ENCODE measurements around the gene BMP4. TPM values are rescaled to one million over a fixed set of nuclear protein-coding genes. Genes with fewer than 3 reads are reported as not detected.

The BMP4 gene
- polyA plus RNA-seq, 1 donor (not counting 4 experiments of a cell fraction or from before 2014, with no cell fraction given), result 6.5 TPM

DNA sequence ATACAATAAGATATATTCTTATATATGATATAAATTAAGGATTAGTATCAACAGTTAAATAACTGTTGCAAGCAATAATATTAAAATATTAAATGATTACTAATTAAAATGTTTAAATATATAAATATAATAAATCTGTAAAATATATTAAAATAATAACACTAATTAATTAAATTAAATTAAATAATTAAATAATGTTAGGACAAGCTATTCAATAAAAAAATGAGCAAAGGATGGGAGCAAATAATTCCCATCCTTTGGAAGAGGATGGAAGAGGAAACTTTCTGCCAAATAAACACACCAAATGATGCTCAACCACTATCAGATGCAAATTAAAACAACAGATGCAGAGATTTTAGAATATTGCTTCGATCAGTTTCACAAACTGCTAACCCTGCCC, 39.4 kb upstream of the BMP4 start:
- no peak overlapping the region for H3K27ac ChIP-seq (ENCODE audit: control insufficient read depth, insufficient read depth, low read length)
- H3K27me3 ChIP-seq (ENCODE audit: control insufficient read depth, extremely low read depth, insufficient read depth, low read length), result no peaks in the 10 kb centered on the region
- H3K4me3 ChIP-seq (ENCODE audit: control insufficient read depth in 2 of 3, extremely low read depth in 1 of 3, insufficient read depth in 2 of 3, low read depth in 1 of 3, low read length in 3 of 3), result no peak overlapping the region
- no peaks in the 10 kb centered on the region for H3K9me3 ChIP-seq (ENCODE audit: control insufficient read depth, low read depth, low read length)
- no peaks in the 10 kb centered on the region for H3K9me1 ChIP-seq (ENCODE audit: control insufficient read depth, extremely low read depth, insufficient read depth, low read length)
- no peak for DNase-seq (ENCODE audit: low read depth, low spot score)
- H3K9ac ChIP-seq (ENCODE audit: control insufficient read depth, extremely low read depth, insufficient read depth, low read length), result no peak overlapping the region
- no peaks in the 10 kb centered on the region for H3K36me3 ChIP-seq (ENCODE audit: control insufficient read depth in 2 of 2, extremely low read depth in 1 of 2, insufficient read depth in 2 of 2, low read length in 2 of 2)
- no peak for FAIRE-seq
- no peak overlapping the region for H2AFZ ChIP-seq (ENCODE audit: control insufficient read depth, low read length)
- H3K4me2 ChIP-seq (ENCODE audit: control insufficient read depth, extremely low read depth, insufficient read depth, low read depth, low read length), result no peak overlapping the region
- TF ChIP-seq EZH2 (IDR thresholded peaks at IDR 0.05; ENCODE audit: low read length), result no peak
- TF ChIP-seq, protein P1, sequence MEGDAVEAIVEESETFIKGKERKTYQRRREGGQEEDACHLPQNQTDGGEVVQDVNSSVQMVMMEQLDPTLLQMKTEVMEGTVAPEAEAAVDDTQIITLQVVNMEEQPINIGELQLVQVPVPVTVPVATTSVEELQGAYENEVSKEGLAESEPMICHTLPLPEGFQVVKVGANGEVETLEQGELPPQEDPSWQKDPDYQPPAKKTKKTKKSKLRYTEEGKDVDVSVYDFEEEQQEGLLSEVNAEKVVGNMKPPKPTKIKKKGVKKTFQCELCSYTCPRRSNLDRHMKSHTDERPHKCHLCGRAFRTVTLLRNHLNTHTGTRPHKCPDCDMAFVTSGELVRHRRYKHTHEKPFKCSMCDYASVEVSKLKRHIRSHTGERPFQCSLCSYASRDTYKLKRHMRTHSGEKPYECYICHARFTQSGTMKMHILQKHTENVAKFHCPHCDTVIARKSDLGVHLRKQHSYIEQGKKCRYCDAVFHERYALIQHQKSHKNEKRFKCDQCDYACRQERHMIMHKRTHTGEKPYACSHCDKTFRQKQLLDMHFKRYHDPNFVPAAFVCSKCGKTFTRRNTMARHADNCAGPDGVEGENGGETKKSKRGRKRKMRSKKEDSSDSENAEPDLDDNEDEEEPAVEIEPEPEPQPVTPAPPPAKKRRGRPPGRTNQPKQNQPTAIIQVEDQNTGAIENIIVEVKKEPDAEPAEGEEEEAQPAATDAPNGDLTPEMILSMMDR (optimal IDR thresholded peaks at IDR 0.05 in 1 of 3, IDR thresholded peaks at IDR 0.05 in 1 of 3, conservative IDR thresholded peaks at IDR 0.05 in 1 of 3; ENCODE audit: extremely low read depth in 1 of 3, insufficient read depth in 2 of 3, low read length in 3 of 3), result no peak
- dilution Hi-C loops (cut with MboI; ENCODE audit: extremely low pct_ligation_motif_present, low sequenced_read_pairs), result no loop called here
- peaks cover 9% of the 10 kb centered on the region for H3K4me1 ChIP-seq (ENCODE audit: control insufficient read depth, extremely low read depth, insufficient read depth, low read length)
- H3K79me2 ChIP-seq (ENCODE audit: control insufficient read depth, insufficient read depth, low read length), result no peaks in the 10 kb centered on the region
- no peaks in the 10 kb centered on the region for H4K20me1 ChIP-seq (ENCODE audit: control insufficient read depth, extremely low read depth, insufficient read depth, low read length)

DNA sequence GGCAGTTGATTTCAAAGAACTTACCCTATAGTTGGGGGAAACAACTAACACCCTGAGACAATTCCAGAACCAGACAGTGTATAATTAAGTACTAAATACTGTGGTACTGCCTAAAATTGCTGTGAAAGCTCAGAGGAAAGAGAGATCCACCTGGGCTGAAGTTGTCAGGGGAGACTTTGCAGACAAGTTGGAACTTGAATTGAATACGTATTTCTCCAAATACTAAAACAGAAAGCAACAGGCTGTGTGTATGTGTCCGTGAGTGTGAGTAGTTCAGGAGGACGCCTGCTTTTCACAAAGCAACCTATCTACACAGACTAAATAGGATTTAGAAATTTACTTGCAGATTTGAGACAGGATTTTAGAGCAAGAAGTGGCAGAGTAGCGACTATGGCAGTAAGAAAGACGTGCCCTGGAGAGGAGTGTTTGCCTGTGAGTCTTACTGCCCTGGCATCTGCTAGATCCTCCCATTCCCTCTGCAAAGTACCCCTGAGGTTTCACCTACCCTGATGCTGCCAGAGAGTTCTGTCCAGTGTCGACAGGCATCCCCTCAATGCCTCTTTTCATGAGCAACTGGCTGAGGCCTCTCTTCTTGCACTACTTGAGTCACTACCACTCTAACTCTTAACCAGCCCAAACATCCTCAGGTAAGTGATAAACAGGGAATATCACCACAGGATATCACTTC, 37.4 kb upstream of the BMP4 start:
- H3K27ac ChIP-seq (ENCODE audit: control insufficient read depth, insufficient read depth, low read length), result peak overlapping the region; percentile 61
- dilution Hi-C loops (cut with MboI; ENCODE audit: extremely low pct_ligation_motif_present, low sequenced_read_pairs), result no loop called here
- TF ChIP-seq, protein P1 (optimal IDR thresholded peaks at IDR 0.05 in 1 of 3, IDR thresholded peaks at IDR 0.05 in 1 of 3, conservative IDR thresholded peaks at IDR 0.05 in 1 of 3; ENCODE audit: extremely low read depth in 1 of 3, insufficient read depth in 2 of 3, low read length in 3 of 3), result no peak
- no peak for TF ChIP-seq EZH2 (IDR thresholded peaks at IDR 0.05; ENCODE audit: low read length)
- H3K9ac ChIP-seq (ENCODE audit: control insufficient read depth, extremely low read depth, insufficient read depth, low read length), result peak overlapping the region; percentile 46
- H4K20me1 ChIP-seq (ENCODE audit: control insufficient read depth, extremely low read depth, insufficient read depth, low read length), result no peaks in the 10 kb centered on the region
- no peaks in the 10 kb centered on the region for H3K27me3 ChIP-seq (ENCODE audit: control insufficient read depth, extremely low read depth, insufficient read depth, low read length)
- H3K36me3 ChIP-seq (ENCODE audit: control insufficient read depth in 2 of 2, extremely low read depth in 1 of 2, insufficient read depth in 2 of 2, low read length in 2 of 2), result no peaks in the 10 kb centered on the region
- no peaks in the 10 kb centered on the region for H3K9me1 ChIP-seq (ENCODE audit: control insufficient read depth, extremely low read depth, insufficient read depth, low read length)
- FAIRE-seq (peak; percentile 90), DNase-seq (ENCODE audit: low read depth, low spot score) (no peak)
- no peaks in the 10 kb centered on the region for H3K79me2 ChIP-seq (ENCODE audit: control insufficient read depth, insufficient read depth, low read length)
- H3K4me2 ChIP-seq (ENCODE audit: control insufficient read depth, extremely low read depth, insufficient read depth, low read depth, low read length), result peak overlapping the region; percentile 84
- H3K4me3 ChIP-seq (ENCODE audit: control insufficient read depth in 2 of 3, extremely low read depth in 1 of 3, insufficient read depth in 2 of 3, low read depth in 1 of 3, low read length in 3 of 3), result peak overlapping the region in 2 of 3 experiments; percentile 36 to 47
- peak overlapping the region; percentile 84 for H2AFZ ChIP-seq (ENCODE audit: control insufficient read depth, low read length)
- peaks cover 9% of the 10 kb centered on the region for H3K4me1 ChIP-seq (ENCODE audit: control insufficient read depth, extremely low read depth, insufficient read depth, low read length)
- no peaks in the 10 kb centered on the region for H3K9me3 ChIP-seq (ENCODE audit: control insufficient read depth, low read depth, low read length)
